Measurements from ENCODE around the gene KCTD8.

KCTD8 gene

DNA sequence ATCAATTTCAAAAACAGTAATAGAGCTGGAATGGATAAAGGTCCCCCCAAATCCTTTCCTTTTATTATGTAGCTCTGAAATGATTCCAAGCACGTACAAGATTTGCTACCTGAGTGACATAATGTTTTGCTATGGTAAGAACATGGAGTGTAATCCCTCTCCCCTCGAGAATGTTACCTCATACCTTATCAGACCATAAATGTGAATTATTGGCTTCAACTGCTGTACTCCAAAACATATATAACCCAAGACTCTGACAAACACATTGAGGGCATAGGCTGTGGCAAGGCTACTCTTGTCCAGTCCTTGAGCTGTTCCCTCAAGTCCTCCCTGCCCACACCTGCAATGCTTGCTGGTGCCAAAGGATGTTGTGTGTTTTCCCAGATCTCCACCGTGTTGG lies 286.9 kb downstream of the KCTD8 start:
- no peak for DNase-seq

DNA sequence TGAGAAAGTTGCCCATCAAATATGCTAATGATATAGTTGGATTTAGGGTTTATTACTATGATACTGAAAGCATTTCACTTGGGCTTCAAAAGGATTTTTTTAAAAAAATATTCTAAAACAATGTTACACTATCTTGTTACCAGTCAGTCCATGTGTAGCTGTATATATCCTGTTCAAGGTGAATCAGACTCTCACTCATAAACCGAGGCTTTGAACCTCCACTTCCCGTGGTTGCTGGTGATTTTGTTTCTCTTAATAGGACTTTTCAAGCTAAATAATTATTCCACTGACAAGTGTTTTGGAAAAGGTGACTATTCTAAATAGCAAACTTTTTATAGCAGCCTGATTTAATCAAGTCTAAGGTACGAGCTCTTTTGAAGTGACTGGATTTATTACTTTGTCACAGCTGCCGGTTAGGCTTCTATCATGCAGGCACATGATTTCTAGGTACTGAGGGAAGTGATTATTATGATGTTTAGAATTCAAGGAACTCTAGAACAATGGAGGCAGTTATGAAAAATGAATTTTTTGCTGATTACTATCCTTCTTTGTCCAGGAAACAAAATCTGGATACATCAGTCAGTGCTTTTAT lies 287.7 kb downstream of the KCTD8 start:
- no peak for DNase-seq

DNA sequence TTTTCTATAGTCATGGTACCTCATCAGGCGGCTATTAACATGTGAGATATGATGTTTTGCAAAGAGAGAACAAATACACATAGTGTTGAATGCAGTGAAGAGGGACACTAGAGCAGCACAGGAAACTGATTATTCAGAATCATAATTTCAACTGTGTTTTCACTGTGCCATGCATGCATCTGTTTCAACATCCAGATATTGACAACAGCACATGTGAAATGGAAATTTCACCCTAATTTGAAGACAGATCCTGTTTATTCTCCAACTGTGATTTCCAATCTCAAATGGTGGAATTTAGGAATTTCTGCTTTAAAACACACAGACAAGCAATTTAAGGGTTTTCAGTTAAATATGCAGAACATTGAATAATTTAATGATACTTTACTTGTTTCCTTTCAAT lies 288.6 kb downstream of the KCTD8 start:
- DNase-seq = no peak

DNA sequence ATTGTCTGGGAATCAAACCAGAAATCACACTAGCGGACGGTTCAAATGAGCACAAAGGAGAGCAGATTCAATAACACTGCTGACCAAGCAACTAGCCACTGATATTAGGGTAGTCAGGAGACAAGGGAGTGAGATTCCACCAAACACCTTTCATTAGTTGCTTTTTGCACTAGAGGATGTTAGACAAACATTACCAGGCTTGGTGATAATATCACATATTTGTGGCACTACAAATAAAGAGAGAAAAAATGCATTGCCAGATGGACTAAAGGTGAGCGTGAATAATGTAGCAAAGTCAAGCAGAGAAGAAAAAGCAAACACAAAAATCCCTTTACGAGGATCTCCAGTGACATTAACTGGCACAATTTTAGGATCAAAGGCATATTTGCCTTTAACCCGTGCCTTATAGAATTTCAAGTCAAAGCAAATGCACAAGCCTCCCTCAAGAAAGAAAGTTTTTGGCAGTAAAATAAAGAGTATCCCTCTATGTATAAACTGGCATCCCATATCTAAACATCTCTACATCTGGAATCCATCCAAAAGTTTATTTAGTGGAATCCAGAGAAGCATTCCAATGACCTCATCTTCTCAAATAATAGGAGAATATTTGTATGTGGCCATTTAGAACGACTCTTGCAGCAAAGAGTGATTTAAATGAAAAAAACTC lies 290.9 kb downstream of the KCTD8 start:
- peak; percentile 23 for DNase-seq

DNA sequence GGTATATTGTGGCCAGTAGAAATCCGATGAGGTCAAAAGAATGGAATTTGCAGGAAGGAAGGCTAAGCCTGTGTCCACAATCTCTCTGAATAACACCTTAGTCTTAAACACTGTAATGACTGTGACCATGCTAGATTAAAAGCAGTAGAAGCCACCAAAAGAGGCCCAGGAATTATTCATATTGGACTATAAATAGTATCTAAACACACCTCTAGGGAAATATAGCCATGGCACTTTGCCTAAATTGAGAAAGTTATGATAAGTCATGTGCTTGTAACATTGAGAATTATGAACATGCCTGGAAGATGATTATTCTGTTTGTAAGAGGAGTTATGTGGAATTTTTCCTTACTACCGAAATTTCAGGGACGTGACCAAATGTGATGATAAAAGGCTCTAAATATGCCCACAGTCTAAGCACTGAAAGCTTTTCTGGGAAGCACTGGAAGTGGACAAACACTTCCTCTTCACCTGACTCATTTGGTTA lies 298.5 kb downstream of the KCTD8 start:
- peak; percentile 67 for DNase-seq

DNA sequence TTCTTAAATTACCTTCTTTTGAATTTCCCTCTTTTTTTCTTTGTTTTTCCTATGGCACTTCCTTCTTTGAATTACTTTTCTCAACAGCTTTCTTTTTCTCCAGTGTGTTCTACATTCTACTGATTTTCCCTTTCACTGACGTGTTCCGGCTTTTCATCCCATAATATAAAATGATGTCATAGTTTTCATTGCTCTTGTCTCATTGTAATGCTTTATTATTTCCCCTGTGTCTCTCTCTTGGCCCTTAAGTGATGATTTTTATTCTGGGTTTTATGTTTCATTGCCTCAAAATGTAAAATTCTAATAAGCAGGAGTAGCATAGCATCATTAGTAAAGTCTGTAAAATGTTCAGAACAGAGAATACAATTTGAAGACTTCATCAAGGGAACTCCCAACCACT lies 299.3 kb downstream of the KCTD8 start:
- DNase-seq = no peak

DNA sequence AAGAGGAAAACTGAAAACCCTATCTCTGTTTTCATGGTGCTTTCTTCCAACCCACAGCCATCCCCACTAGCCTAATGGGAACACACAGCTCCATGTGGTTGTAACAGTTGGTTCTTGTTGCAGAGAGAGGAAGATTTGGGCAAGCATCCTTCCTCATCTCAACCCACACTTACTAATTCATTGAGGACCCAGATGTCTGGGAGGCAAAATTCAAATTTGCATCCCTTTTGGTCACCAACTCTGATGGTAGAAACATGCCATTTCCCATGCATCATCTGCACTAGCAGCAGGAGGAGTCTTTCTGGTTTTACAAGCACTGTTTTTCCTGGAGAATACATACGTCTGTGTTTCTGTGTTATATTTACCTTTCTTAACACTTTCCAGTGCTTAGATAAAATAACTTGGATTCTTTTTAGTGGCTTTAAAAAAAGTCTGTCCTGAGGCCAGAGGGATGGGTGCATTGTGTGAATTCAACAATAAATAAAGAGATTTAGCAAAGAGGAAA lies 301.0 kb downstream of the KCTD8 start:
- no peak for DNase-seq

DNA sequence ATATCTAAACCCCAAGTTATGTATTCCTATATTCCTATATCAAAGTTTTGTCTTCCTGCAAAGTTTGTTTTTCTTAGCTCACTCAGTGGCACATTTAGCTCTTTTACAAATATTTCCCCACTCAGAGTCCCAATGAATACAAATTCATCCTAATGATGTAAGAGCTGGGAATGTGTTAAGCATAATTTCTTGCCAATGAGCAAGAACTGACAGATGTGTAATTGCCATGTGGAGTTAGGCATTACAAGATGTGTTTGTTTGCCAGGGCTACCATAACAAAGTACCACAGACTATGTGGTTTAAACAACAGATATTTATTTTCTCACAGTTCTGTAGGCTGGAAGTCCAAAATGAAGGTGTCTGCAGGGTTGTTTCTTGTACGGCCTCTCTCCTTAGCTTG lies 302.1 kb downstream of the KCTD8 start:
- no peak for DNase-seq

DNA sequence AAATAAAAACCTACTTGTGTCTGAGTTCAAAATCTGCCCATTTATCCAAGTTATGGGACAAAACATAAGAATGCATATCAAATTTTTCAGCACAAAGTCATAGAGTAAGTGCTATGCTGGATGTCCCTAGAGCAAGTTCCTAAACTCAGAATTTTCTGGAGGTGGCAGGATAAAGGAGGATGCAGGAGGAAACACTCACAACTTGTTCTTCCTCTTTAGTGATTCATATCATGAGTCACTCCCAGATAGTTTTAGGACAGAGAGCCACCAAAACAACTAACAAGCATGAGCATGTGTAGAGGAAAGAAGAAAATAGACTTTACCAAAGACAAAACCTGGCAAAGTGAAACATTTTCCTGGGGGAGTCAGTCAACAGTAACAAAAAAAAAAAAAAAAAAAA lies 302.7 kb downstream of the KCTD8 start:
- DNase-seq = peak; percentile 18

DNA sequence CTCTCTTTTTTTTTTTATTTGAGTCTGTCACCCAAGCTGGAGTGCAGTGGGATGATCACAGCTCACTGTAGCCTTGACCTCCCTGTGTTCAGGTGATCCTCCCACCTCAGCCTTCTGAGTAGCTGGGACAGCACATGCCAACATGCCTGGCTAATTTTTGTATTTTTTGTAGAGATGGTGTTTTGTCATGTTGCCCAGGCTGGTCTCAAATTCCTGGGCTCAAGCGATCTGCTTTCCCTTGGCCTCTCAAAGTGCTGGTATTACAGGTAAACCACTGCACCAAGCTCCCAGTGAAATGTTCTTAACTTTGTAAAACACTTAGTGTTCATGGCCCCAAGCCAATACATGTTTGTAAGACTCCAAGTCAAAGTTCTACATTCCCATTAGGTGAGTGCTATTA lies 316.1 kb downstream of the KCTD8 start:
- no peak for DNase-seq

Data from fibroblast of skin of right biceps (primary cell).